Activated T-cell treated with anti-CD3 and anti-CD28 coated beads, Interleukin-2, amount 50 U/mL, for 24 hours (primary cell): ENCODE results near the gene ZBED5.

Experiments used
- DNase-seq: peaks from one replicate; pipeline ENCODE4 v3.0.0-alpha.2; 2020
- H3K27ac Mint-ChIP-seq: 2 replicates; pipeline ENCODE4 v1.8.0; 2020; ENCODE audit warnings: mild to moderate bottlenecking, mixed read lengths
- H3K27me3 Mint-ChIP-seq: 2 replicates; pipeline ENCODE4 v1.8.0; 2020; ENCODE audit warnings: mixed read lengths
- H3K36me3 Mint-ChIP-seq: 2 replicates; pipeline ENCODE4 v1.8.0; 2020; ENCODE audit warnings: low read depth, mixed read lengths
- H3K4me1 Mint-ChIP-seq: 2 replicates; pipeline ENCODE4 v1.8.0; 2020; ENCODE audit warnings: low read depth, mixed read lengths
- H3K4me3 Mint-ChIP-seq: 2 replicates; pipeline ENCODE4 v1.8.0; 2020; ENCODE audit warnings: mild to moderate bottlenecking, moderate library complexity, mixed read lengths
- H3K9me3 Mint-ChIP-seq: 2 replicates; pipeline ENCODE4 v1.8.0; 2020; ENCODE audit warnings: mixed read lengths

ZBED5 gene

GRCh38 chr11:10857709-10858438, at the start of gene ZBED5:
Gene ZBED5, minus strand, starts transcription at chr11:10858053. Its CDS starts 3,108 bp downstream, at chr11:10854945.
- Mint-ChIP-seq H3K4me3 (peak within 1 kb of the TSS; percentile 98), H3K36me3 (peaks cover 63% of the 10 kb centered on the region), H3K9me3 (no peaks in the 10 kb centered on the region), H3K27ac (peak within 1 kb of the TSS; percentile 99), H3K27me3 (no peaks in the 10 kb centered on the region), H3K4me1 (peaks cover 54% of the 10 kb centered on the region)
- DNase-seq: peak; percentile 97

- Mint-ChIP-seq H3K36me3 (no peaks in the 10 kb centered on the region), H3K9me3 (no peaks in the 10 kb centered on the region), H3K4me1 (peaks cover 1% of the 10 kb centered on the region), H3K27ac (no peak overlapping the region), H3K27me3 (peaks cover 2% of the 10 kb centered on the region), H3K4me3 (no peak overlapping the region)
- no peak for DNase-seq
These were observed 48.7 kb upstream of the ZBED5 start for GRCh38 chr11:10906521-10906920.

GRCh38 chr11:10902301-10903063, 44.6 kb upstream of the ZBED5 start:
- H3K4me3 Mint-ChIP-seq: no peak overlapping the region
- H3K4me1 Mint-ChIP-seq: peaks cover 31% of the 10 kb centered on the region
- H3K27me3 Mint-ChIP-seq: peaks cover 2% of the 10 kb centered on the region

GRCh38 chr11:10900681-10901415, 43.0 kb upstream of the ZBED5 start:
- Mint-ChIP-seq H3K4me1 (peaks cover 31% of the 10 kb centered on the region), H3K36me3 (no peaks in the 10 kb centered on the region), H3K9me3 (no peaks in the 10 kb centered on the region), H3K27ac (peak overlapping the region; percentile 91), H3K27me3 (peaks cover 2% of the 10 kb centered on the region), H3K4me3 (no peak overlapping the region)
- DNase-seq: no peak

More at GRCh38 chr11:10902301-10903063, 44.6 kb upstream of the ZBED5 start:
- no peak for DNase-seq
- Mint-ChIP-seq H3K27ac (no peak overlapping the region), H3K9me3 (no peaks in the 10 kb centered on the region), H3K36me3 (no peaks in the 10 kb centered on the region)

- Mint-ChIP-seq H3K36me3 (no peaks in the 10 kb centered on the region), H3K4me3 (peak overlapping the region; percentile 16), H3K27me3 (peaks cover 2% of the 10 kb centered on the region), H3K4me1 (peaks cover 31% of the 10 kb centered on the region), H3K27ac (peak overlapping the region; percentile 91), H3K9me3 (no peaks in the 10 kb centered on the region)
- peak; percentile 48 for DNase-seq
These were observed 41.4 kb upstream of the ZBED5 start for GRCh38 chr11:10899121-10899830.

GRCh38 chr11:10898763-10899025, 40.8 kb upstream of the ZBED5 start:
- H3K4me1 Mint-ChIP-seq: peaks cover 31% of the 10 kb centered on the region
- peaks cover 2% of the 10 kb centered on the region for H3K27me3 Mint-ChIP-seq
- no peaks in the 10 kb centered on the region for H3K9me3 Mint-ChIP-seq
- peak overlapping the region; percentile 91 for H3K27ac Mint-ChIP-seq
- no peak overlapping the region for H3K4me3 Mint-ChIP-seq
- no peak for DNase-seq
- H3K36me3 Mint-ChIP-seq: no peaks in the 10 kb centered on the region

- peak overlapping the region; percentile 58 for H3K27ac Mint-ChIP-seq
- H3K9me3 Mint-ChIP-seq: no peaks in the 10 kb centered on the region
- H3K27me3 Mint-ChIP-seq: peaks cover 2% of the 10 kb centered on the region
- H3K36me3 Mint-ChIP-seq: no peaks in the 10 kb centered on the region
- no peak overlapping the region for H3K4me3 Mint-ChIP-seq
- DNase-seq: no peak
- peaks cover 31% of the 10 kb centered on the region for H3K4me1 Mint-ChIP-seq
These were observed 40.3 kb upstream of the ZBED5 start for GRCh38 chr11:10898003-10898762.

GRCh38 chr11:10897150-10897549, 39.3 kb upstream of the ZBED5 start:
- Mint-ChIP-seq H3K4me3 (no peak overlapping the region), H3K9me3 (no peaks in the 10 kb centered on the region), H3K27ac (no peak overlapping the region), H3K4me1 (peaks cover 31% of the 10 kb centered on the region), H3K36me3 (no peaks in the 10 kb centered on the region), H3K27me3 (no peaks in the 10 kb centered on the region)
- DNase-seq: no peak

GRCh38 chr11:10896493-10896892, 38.6 kb upstream of the ZBED5 start:
- no peaks in the 10 kb centered on the region for H3K36me3 Mint-ChIP-seq
- H3K9me3 Mint-ChIP-seq: no peaks in the 10 kb centered on the region
- no peak overlapping the region for H3K27ac Mint-ChIP-seq
- peaks cover 30% of the 10 kb centered on the region for H3K4me1 Mint-ChIP-seq
- no peak for DNase-seq
- no peaks in the 10 kb centered on the region for H3K27me3 Mint-ChIP-seq
- H3K4me3 Mint-ChIP-seq: no peak overlapping the region

- H3K27me3 Mint-ChIP-seq: no peaks in the 10 kb centered on the region
- peaks cover 4% of the 10 kb centered on the region for H3K9me3 Mint-ChIP-seq
- H3K4me1 Mint-ChIP-seq: peaks cover 22% of the 10 kb centered on the region
- H3K36me3 Mint-ChIP-seq: no peaks in the 10 kb centered on the region
- DNase-seq: no peak
- H3K4me3 Mint-ChIP-seq: no peak overlapping the region
- no peak overlapping the region for H3K27ac Mint-ChIP-seq
These were observed 37.4 kb upstream of the ZBED5 start for GRCh38 chr11:10895285-10895684.

- no peak for DNase-seq
- Mint-ChIP-seq H3K27me3 (no peaks in the 10 kb centered on the region), H3K36me3 (no peaks in the 10 kb centered on the region), H3K4me3 (no peak overlapping the region), H3K9me3 (peaks cover 7% of the 10 kb centered on the region), H3K4me1 (peaks cover 16% of the 10 kb centered on the region), H3K27ac (no peak overlapping the region)
These were observed 36.8 kb upstream of the ZBED5 start for GRCh38 chr11:10894666-10895065.

- Mint-ChIP-seq H3K27ac (no peak overlapping the region), H3K4me3 (no peak overlapping the region), H3K4me1 (peaks cover 6% of the 10 kb centered on the region), H3K27me3 (no peaks in the 10 kb centered on the region), H3K9me3 (peaks cover 8% of the 10 kb centered on the region), H3K36me3 (no peaks in the 10 kb centered on the region)
- no peak for DNase-seq
These were observed 35.9 kb upstream of the ZBED5 start for GRCh38 chr11:10893714-10894151.

GRCh38 chr11:10892250-10892649, 34.4 kb upstream of the ZBED5 start:
- no peak overlapping the region for H3K4me3 Mint-ChIP-seq
- H3K27ac Mint-ChIP-seq: no peak overlapping the region
- H3K36me3 Mint-ChIP-seq: no peaks in the 10 kb centered on the region
- no peak for DNase-seq
- peaks cover 8% of the 10 kb centered on the region for H3K9me3 Mint-ChIP-seq
- H3K27me3 Mint-ChIP-seq: no peaks in the 10 kb centered on the region
- H3K4me1 Mint-ChIP-seq: no peaks in the 10 kb centered on the region
